Measurements from ENCODE around the gene MTHFR.

The MTHFR gene

GRCh38 chr1:11805422-11806306 lies at the start of gene MTHFR, which contains the start of gene CLCN6:
Gene MTHFR (minus strand): TSS chr1:11805964. CDS start chr1:11803116, 2,848 bp downstream.
Gene CLCN6 (plus strand): TSS chr1:11806191. CDS start chr1:11806263, 72 bp downstream.
- peak; percentile 98 for DNase-seq (ENCODE audit: low spot score)

DNA sequence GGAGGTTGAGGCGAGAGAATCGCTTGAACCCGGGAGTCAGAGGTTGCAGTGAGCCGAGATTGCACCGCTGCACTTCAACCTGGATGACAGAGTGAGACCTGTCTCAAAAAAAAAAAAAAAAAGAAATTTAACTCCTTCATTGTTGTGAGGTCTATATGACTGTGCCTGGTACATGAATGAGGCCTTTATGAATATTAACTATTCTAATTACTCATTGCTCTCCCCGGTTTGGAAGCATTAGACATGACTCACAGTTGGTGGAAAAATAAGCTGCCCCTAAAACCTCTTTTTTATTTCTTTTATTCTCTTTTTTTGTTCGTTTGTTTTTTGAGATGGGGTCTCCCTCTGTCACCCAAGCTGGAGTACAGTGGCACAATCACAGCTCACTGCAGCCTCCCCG lies 49.7 kb upstream of the MTHFR start:
- DNase-seq (ENCODE audit: low spot score) = no peak

- no peak for DNase-seq (ENCODE audit: low spot score)
Measured at GRCh38 chr1:11854519-11854918, 48.8 kb upstream of the MTHFR start.

DNA sequence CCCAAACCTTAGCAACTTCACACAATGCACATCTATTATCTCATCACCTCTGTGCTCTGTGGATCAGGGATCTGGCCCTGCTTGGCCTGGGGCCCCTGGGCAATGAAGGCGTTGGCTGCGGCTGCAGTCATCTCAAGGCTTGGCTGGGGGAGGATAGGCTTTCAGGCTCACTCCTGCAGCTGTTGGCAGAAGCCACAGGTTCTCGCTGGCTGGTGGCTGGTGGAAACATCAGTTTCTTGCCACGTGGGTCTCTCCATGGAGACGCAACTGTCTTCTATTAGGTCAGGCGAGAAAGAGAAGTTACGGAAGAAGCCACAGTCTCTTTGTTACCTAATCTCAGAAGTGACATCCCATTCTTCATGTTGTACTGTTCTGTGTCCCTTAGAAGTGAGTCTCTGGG lies 45.4 kb upstream of the MTHFR start:
- no peak for DNase-seq (ENCODE audit: low spot score)

- no peak for DNase-seq (ENCODE audit: low spot score)
Measured at GRCh38 chr1:11850156-11850555, 44.4 kb upstream of the MTHFR start.

DNA sequence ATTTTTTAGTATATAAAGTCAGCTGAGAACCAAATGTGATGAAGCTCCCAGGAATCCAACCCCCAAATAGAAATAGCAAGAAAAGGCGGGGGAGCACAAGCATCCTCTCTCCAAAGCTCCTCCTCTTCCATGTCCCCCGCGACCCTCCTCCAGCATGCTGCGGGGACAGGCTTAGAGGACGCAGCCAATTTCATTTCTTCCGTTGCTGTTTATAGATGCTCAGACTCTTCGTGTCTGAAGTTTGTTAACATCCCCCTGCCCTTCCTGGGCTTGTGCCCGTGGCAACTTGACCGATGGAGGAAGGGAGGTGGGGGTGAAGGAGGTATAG lies 42.6 kb upstream of the MTHFR start:
- no peak for DNase-seq (ENCODE audit: low spot score)

DNA sequence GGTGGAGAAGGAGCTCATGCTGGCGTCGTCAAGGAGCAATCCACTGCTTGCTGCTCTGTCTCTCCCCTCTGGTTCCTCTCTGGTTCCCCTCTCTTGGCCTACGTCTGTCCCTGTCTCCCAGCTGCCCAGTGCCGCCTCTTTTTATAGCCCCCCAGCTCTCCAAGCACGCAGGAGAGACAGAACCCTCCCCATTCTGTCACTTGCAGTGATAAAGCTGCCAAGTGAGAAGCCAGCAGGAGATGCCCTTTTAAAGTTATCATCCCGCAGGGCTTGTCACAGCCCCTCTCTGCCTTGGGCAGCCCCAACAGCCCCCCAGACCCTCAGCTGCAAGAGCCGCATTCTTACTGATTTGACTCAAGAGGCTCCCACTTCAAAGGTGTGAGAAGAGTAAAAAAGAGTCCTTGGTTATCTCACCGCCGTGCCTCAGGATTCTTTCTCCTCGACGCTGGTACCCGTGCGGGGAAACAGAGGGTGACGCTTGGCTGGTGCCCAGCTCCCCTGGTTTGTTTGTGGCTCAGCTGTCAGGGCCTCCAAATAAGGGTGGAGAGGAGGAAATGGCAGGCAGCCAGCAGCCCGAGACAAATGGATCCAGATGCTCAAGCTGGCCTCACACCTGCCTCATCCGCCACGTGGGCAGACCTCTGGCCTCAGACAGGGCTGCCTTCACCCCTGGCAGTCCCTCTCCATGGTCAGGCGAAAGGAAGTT lies 42.1 kb upstream of the MTHFR start, which contains the start of gene NPPA:
Gene NPPA (minus strand): TSS at position 117 of the 706 bp plus-strand sequence. CDS start 99 bp downstream, at position 18.
- DNase-seq (ENCODE audit: low spot score) = no peak

GRCh38 chr1:11845641-11846335 lies 40.0 kb upstream of the MTHFR start:
- no peak for DNase-seq (ENCODE audit: low spot score)

DNA sequence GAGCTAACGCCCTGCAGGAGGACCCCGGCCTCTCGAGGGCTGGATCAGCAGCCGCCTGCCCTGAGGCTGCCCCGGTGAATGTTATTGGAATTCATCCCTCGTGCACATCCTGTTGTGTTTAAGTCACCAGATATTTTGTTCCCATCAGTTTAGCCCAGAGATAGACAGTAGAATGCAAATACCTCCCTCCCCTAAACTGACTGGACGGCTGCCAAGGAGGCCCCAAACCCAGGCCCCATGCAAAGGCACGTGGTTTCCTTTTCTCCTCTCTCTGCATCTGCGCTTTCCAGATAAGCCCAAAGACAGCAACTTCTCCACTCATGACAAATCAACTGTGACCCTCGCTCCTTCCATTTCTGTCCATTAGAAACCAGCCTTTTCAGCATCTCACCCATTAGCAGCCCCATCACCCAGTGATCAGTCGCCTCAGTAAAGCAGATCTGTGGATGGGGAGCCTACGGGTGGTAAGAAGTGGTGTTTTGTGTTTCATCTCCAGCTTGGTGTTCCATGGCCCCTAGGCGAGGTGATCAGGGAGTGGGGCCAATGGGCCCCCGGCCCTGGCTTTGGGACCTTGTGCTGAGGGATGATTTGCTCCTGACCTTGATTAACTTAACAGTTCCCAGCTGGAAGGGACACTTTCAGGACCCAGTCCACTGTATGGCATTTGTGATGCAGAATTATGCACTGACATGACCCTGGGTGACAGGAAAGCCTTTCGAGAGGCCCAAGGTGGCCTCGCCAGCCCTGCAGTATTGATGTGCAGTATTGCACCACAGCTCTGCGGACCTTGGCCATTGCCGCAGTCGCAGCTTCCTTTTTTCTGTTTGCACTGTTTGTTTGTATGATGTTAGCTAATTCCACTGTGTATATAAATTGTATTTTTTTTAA lies 36.6 kb upstream of the MTHFR start:
- DNase-seq (ENCODE audit: low spot score) = no peak

- no peak for DNase-seq (ENCODE audit: low spot score)
Measured at GRCh38 chr1:11841245-11842153, 35.7 kb upstream of the MTHFR start.

DNA sequence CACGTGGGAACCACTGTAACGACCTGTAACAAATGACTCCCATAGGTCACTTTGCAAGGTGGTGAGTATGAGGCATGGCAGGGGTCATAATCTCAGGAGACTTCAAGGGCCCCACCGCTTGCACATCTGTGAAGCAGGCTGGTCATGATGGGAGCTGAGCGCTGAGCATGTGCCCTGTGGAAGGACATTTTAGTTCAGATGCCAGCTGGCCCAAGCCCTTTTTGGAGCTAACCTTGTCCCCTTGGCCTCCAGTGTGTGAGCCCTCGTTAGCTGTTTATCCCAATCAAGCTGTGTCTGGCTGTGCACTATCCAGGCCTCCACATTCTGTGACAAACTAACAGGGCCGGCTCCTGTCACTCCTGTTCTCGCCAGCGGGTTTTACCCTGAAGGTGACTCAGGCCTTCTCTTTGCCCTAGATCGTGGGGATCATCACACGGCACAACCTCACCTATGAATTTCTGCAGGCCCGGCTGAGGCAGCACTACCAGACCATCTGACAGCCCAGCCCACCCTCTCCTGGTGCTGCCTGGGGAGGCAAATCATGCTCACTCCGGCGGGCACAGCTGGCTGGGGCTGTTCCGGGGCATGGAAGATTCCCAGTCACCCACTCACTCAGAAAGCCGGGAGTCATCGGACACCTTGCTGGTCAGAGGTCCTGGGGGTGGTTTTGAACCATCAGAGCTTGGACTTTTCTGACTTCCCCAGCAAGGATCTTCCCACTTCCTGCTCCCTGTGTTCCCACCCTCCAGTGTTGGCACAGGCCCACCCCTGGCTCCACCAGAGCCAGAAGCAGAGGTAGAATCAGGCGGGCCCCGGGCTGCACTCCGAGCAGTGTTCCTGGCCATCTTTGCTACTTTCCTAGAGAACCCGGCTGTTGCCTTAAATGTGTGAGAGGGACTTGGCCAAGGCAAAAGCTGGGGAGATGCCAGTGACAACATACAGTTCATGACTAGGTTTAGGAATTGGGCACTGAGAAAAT lies 34.3 kb upstream of the MTHFR start:
- DNase-seq (ENCODE audit: low spot score) = no peak

DNA sequence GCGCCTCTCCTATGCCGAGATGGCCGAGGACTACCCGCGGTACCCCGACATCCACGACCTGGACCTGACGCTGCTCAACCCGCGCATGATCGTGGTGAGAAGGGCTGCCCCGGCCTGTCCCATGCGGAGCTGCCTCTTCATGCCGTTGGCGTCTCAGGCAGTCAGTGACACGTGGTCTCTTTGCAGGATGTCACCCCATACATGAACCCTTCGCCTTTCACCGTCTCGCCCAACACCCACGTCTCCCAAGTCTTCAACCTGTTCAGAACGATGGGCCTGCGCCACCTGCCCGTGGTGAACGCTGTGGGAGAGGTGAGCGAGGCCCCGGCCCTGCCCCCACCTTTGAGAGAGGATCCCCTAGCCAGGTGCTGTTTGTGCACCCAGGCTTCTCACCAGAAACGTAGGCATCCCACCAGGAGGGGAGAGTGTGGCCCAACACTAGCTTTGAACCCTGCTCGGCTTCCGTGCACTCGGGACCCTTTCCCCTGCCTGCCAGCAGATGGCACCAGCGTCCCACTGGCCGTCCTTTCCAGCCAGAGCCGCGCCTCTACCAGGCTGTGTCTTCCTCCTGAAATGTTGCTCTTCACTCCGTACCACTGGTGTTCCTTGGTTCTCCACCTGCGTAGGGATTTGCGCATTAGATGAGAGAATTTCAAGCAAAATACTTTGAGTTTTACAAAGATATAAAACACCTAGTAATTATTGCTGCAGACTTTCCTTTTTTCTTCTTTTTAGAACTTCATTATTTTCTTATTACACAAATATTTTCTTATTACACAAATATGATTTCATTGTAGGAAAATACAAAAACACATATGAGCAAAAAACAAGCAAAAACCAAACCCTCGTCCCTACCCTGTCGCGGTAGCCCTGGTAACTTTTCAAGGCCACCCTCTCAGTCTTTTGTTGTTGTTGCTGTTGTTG lies 32.8 kb upstream of the MTHFR start:
- DNase-seq (ENCODE audit: low spot score) = peak; percentile 70

DNA sequence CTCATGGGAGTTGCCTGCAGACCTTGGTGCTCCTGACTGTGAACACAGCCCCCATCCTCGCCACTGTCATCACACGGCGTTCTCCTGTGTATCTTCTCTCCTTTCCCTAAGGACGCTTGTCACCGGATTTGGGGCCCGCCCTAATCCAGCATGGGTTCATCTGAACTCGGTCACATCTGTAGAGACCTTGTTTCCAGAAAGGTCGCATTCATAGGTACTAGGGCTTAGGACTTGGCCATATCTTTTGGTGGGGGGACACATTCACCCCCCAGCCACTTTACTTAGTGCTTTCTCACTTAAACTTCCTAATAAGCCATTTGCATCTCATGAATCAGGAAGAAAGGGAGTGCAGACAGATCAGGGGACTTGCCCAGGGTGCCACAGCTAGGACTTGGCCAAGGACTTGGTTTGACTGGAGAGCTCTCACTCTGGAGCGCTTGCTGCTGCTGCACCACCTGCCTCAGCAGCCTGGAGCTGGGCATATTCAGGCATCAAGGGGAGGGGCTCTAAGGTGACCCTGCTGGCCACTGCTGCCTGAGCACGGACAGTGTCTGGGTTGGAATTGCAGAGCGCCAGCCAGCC lies 32.1 kb upstream of the MTHFR start:
- no peak for DNase-seq (ENCODE audit: low spot score)

DNA sequence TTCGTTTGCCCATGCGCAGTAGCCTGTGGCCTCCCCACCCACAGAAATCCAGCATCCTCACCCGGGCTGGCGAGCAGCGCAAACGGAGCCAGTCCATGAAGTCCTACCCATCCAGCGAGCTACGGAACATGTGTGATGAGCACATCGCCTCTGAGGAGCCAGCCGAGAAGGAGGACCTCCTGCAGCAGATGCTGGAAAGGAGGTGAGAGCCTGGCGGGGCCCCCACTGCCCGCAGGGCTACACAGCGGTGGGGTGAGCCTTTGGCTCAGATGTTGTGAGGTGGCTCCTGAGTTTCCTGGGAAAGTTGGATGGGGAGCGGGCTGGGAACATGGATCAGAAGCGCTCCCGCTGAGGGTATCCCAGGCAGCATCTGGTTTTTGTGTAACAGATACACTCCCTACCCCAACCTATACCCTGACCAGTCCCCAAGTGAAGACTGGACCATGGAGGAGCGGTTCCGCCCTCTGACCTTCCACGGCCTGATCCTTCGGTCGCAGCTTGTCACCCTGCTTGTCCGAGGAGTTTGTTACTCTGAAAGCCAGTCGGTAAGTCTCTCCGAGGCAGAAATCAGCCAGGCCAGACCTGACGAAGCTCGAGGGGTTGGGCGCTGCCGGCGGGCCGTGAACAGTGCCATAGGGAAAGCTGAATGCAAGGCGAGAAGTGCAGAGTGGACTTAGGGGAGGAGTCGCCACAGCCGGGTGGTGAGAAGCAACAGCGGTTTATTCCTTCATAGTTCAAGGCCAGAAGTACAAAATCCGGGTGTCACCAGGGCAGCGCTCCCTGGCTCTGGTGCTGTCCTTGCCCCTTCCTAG lies 31.4 kb upstream of the MTHFR start:
- no peak for DNase-seq (ENCODE audit: low spot score)

DNA sequence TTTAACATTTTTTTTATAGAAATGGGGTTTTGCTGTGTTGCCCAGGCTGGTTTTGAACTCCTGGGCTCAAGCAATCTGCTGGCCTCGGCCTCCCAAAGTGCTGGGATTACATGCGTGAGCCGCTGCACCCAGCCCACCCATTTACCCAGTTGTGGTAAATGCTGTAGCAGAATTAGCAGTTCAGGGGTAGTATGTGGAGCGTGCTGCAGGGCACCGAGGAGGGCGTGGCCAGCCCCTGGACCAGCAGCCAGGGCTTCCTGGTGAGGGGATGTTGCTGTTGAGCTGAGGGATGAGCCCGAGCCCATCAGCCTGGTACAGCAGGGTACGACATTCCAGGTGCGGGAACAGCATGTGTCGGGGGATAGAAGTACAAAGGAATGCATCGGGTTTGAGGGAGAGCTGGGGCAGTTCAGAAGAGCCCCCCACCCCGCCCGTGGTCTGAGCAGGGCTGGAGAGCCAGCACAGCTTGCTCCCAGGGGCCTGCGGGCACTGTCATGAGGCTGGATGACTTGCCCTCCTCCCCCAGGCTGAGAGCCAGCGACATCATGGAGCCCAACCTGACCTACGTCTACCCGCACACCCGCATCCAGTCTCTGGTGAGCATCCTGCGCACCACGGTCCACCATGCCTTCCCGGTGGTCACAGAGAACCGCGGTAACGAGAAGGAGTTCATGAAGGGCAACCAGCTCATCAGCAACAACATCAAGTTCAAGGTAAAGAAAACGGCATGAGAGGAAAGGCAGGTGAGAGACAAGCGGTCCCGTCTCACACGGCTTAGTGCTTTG lies 29.9 kb upstream of the MTHFR start:
- DNase-seq (ENCODE audit: low spot score) = no peak

DNA sequence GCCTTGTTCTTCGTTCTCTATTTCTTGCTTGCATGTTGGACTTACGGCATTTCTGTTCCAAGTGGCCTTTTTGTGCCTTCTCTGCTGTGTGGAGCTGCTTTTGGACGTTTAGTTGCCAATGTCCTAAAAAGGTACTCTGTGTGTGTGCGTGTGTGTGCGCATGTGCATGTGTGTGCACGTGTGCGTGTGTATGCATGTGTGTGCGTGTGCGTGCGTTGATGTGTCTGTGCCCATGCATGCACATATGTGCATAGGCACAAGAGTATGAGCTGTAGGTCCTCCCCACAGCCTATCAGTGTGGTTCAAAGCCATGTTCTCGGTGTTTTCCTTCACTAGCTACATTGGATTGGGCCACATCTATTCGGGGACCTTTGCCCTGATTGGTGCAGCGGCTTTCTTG lies 28.1 kb upstream of the MTHFR start:
- DNase-seq (ENCODE audit: low spot score) = no peak
